TTC549 (cell line): ENCODE measurements around the gene EFNA2.
"Not testable (repeated sequence)": the region's sequence is repeated elsewhere in the genome, so short reads cannot be mapped to it uniquely, and the experiment has no call there.

Source experiments
- FAIRE-seq: peaks from 2 replicates; lab custom pipeline; 2012; peaks lifted over from hg19 to GRCh38; lab: Jason Lieb, UNC

Gene EFNA2

GRCh38 chr19:1318678-1319471 lies 33.2 kb downstream of the EFNA2 start:
- no peak for FAIRE-seq

- not testable (repeated sequence) for FAIRE-seq
Observed at GRCh38 chr19:1320282-1320650, 34.6 kb downstream of the EFNA2 start.

GRCh38 chr19:1321539-1321938 lies 35.9 kb downstream of the EFNA2 start:
- no peak for FAIRE-seq

DNA sequence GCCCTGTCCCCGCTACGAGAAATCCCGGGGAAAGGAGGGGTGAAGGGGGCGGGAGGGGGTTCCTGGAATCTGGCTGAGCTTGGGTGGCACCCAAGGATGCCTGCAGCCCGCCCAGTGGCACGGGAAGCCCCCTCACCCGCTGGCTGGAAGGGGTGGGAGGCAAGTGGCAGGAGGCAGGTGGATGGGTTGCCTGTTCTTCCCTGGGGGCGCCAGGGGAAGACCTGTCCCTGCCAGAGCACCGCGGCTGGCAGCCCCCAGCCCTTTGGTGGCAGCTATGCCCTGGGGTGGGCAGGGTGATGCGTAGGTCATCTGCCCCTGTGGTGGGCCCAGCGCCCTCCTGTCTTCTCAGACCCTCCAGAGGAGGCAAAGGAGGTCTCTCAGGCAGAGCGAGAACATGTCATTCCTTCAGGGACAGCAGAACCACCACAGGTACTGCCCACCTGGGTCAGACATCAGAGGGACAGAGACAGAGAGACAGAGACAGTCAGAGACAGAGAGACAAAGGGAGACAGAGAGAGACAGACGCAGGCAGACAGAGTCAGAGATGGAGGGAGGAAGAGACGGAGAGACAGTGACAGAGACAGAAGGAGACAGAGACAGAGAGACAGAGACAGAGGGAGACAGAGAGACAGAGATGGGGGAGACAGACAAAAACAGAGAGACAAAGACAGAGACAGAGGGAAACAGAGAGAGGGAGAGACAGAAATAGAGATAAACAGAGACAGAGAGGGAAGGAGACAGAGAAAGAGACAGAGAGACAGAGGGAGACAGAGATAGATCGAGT lies 36.7 kb downstream of the EFNA2 start:
- FAIRE-seq, result no peak

- FAIRE-seq, result no peak
Observed at GRCh38 chr19:1324249-1324805, 38.7 kb downstream of the EFNA2 start.

DNA sequence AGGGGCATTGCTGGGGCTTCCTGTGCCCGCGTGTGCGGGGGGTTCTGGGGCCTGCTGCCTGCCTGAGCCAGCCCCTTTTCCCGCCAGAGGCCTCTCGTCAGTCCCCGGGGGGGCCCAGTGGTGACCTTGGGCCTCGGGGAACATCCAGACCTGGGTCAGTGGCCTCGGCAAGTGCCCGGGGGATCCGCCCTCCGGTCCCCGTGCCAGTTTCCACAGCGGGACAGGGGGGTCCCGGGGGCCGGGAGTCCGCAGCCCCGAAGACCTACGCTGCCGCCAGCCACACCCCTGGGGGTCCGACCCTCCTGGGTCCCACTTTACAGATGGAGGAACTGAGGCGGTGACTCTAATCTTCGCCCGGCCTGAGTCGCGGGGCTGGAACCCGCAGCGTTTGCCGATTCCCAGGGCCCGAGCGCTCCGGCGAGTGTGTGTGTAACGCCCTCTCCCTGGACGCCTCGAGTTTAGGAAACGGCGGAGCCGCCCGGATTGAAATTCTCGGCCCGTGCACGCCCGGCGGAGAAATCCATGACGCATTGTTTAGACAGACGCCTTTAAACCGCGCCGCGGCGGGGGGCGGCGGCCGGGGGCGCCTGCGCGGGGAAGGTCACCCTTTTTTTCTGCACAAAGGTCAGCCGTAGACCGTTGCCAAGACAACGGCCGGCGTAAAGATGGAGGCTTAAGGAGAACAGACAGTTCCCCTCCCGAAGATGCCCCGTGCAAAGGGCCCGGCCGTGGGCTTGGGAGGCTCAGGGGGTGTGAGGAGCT lies 39.3 kb downstream of the EFNA2 start:
- no peak for FAIRE-seq

DNA sequence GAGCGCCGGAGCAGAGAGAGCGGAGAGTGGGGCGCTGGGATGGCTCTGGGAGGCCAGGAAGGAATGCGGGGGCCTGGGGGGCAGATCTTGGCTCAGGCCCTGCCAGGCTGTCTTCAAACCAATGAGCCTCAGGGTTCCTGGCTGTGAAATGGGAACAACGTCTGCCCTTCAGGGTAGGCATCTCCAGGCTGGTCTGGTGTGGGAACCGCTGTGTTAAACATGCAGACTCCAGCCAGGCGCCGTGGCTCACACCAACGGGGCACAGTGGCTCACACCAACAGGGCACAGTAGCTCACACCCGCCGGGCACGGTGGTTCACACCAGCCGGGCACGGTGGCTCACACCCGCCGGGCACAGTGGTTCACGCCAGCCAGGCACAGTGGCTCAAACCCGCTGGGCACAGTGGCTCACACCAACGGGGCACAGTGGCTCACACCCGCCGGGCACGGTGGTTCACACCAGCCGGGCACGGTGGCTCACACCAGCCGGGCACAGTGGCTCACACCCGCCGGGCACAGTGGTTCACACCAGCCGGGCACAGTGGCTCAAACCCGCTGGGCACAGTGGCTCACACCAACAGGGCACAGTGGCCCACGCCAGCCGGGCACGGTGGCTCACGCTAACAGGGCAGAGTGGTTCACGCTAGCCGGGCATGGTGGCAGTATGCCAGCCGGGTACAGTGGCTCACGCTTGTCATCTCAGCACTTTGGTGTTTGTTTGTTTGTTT lies 40.1 kb downstream of the EFNA2 start:
- no peak for FAIRE-seq

DNA sequence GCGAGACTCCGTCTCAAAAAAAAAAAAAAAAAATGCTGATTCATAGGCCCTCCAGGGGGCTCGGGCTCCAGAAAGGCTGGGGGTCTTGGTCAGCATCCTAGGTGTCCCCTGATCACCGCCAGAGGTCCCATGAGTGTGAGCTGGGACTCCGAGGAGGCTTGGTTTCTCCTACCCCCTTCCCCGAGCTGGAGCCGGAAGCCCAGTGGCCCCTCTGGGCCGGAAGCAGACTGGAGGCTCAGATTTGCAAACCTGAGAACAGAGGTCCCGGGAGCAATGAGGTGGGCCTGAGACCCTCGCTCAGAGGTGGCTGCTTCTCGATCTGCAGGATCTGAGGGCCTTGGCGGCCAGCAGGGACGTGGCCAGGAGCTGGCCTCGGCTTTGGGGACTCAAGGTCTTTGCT lies 41.5 kb downstream of the EFNA2 start:
- FAIRE-seq, result no peak

- not testable (repeated sequence) for FAIRE-seq
Observed at GRCh38 chr19:1332208-1332607, 46.5 kb downstream of the EFNA2 start.

GRCh38 chr19:1336079-1336684 lies 50.5 kb downstream of the EFNA2 start:
- no peak for FAIRE-seq

GRCh38 chr19:1340681-1341469 lies 55.2 kb downstream of the EFNA2 start:
- no peak for FAIRE-seq

GRCh38 chr19:1343041-1343440 lies 57.4 kb downstream of the EFNA2 start:
- FAIRE-seq, result no peak

GRCh38 chr19:1349211-1349610 lies 63.5 kb downstream of the EFNA2 start:
- FAIRE-seq, result no peak

DNA sequence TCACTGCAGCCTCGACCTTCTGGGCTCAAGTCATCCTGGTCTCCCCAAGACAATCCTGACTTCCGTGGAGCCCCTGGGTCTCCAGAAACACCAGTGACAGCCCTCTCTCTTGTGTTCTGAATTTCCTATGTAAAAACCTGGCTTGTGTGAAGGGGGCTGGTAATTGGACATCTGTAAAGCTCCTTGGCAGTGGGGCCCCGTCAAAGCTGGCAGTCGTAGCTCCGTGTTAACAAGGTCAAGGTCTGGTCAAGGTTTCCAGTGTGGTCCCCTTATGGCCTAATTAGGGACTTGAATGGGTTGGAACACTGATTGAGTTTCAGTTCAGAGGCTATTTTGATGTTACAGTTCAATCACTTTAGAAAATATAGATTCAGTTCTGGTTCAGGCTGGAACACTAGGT lies 65.2 kb downstream of the EFNA2 start:
- FAIRE-seq, result no peak
